WERI-Rb-1 (cell line): ENCODE results near the gene DNAH11.
A peak's percentile ranks its signal among the peaks of the same experiment; 100 is the strongest.

Source experiments
- DNase-seq: peaks from one replicate; pipeline ENCODE4 v3.0.0-alpha.2; 2020
- H3K27ac ChIP-seq: fragments of 250-450 bp; sonication (Bioruptor Pico); 2 replicates; pipeline ENCODE4 v1.5.1; 2020; ENCODE audit warnings: mild to moderate bottlenecking, moderate library complexity
- H3K27me3 ChIP-seq: fragments of 250-450 bp; sonication (Bioruptor Pico); 2 replicates; pipeline ENCODE4 v1.5.1; 2021; ENCODE audit warnings: mild to moderate bottlenecking, low read depth, moderate library complexity; ENCODE audit not compliant: insufficient read depth, severe bottlenecking
- H3K36me3 ChIP-seq: fragments of 250-450 bp; sonication (Bioruptor Pico); 2 replicates; pipeline ENCODE4 v1.5.1; 2020; ENCODE audit warnings: mild to moderate bottlenecking, moderate library complexity
- H3K4me3 ChIP-seq: 2 replicates; pipeline ENCODE4 v1.5.1; 2011; ENCODE audit warnings: low read depth, mild to moderate bottlenecking, control low read depth, low read length
- H3K9me3 ChIP-seq: fragments of 250-450 bp; sonication (Bioruptor Pico); 2 replicates; pipeline ENCODE4 v1.5.1; 2021; ENCODE audit warnings: mild to moderate bottlenecking, moderate library complexity; ENCODE audit not compliant: severe bottlenecking
- TF ChIP-seq, protein P1 (sequence below): IDR thresholded peaks from 2 replicates; pipeline ENCODE4 v1.5.1; 2011; ENCODE audit warnings: low read depth, mild to moderate bottlenecking, control low read depth, inconsistent platforms, low read length

The DNAH11 gene

GRCh38 chr7:21945454-21946221 is 402.8 kb downstream of the DNAH11 start, which contains the start of gene CDCA7L:
Gene CDCA7L (minus strand): TSS chr7:21945899. CDS start chr7:21945804, 95 bp downstream.
- H3K9me3 ChIP-seq, result no peaks in the 10 kb centered on the region
- DNase-seq, result peak; percentile 83

GRCh38 chr7:21946222-21946709 is 403.4 kb downstream of the DNAH11 start:
- no peaks in the 10 kb centered on the region for H3K36me3 ChIP-seq
- H3K27ac ChIP-seq, result peak overlapping the region; percentile 91
- no peak for DNase-seq
- TF ChIP-seq, protein P1, sequence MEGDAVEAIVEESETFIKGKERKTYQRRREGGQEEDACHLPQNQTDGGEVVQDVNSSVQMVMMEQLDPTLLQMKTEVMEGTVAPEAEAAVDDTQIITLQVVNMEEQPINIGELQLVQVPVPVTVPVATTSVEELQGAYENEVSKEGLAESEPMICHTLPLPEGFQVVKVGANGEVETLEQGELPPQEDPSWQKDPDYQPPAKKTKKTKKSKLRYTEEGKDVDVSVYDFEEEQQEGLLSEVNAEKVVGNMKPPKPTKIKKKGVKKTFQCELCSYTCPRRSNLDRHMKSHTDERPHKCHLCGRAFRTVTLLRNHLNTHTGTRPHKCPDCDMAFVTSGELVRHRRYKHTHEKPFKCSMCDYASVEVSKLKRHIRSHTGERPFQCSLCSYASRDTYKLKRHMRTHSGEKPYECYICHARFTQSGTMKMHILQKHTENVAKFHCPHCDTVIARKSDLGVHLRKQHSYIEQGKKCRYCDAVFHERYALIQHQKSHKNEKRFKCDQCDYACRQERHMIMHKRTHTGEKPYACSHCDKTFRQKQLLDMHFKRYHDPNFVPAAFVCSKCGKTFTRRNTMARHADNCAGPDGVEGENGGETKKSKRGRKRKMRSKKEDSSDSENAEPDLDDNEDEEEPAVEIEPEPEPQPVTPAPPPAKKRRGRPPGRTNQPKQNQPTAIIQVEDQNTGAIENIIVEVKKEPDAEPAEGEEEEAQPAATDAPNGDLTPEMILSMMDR, result no peak
- H3K9me3 ChIP-seq, result no peaks in the 10 kb centered on the region
- H3K4me3 ChIP-seq, result peak overlapping the region; percentile 78
- no peaks in the 10 kb centered on the region for H3K27me3 ChIP-seq

More at GRCh38 chr7:21945454-21946221, 402.8 kb downstream of the DNAH11 start, which contains the start of gene CDCA7L:
- peak within 1 kb of the TSS; percentile 91 for H3K27ac ChIP-seq
- H3K4me3 ChIP-seq, result peak within 1 kb of the TSS; percentile 78
- TF ChIP-seq, protein P1, result 0 out of 2 replicates have a peak, but pooled peaks have one; percentile 8
- H3K36me3 ChIP-seq, result no peaks in the 10 kb centered on the region
- H3K27me3 ChIP-seq, result no peaks in the 10 kb centered on the region

GRCh38 chr7:21947056-21947455 is 404.2 kb downstream of the DNAH11 start:
- Histone ChIP-seq H3K27ac (no peak overlapping the region), H3K9me3 (no peaks in the 10 kb centered on the region), H3K4me3 (no peak overlapping the region), H3K36me3 (no peaks in the 10 kb centered on the region), H3K27me3 (no peaks in the 10 kb centered on the region)
- no peak for DNase-seq
- TF ChIP-seq, protein P1, result no peak

GRCh38 chr7:21947946-21948345 is 405.1 kb downstream of the DNAH11 start:
- Histone ChIP-seq H3K4me3 (no peak overlapping the region), H3K27me3 (no peaks in the 10 kb centered on the region), H3K36me3 (no peaks in the 10 kb centered on the region), H3K27ac (no peak overlapping the region), H3K9me3 (no peaks in the 10 kb centered on the region)
- no peak for DNase-seq
- TF ChIP-seq, protein P1, result no peak

GRCh38 chr7:21948364-21948763 is 405.5 kb downstream of the DNAH11 start:
- Histone ChIP-seq H3K4me3 (no peak overlapping the region), H3K27ac (no peak overlapping the region), H3K36me3 (no peaks in the 10 kb centered on the region), H3K27me3 (no peaks in the 10 kb centered on the region), H3K9me3 (no peaks in the 10 kb centered on the region)
- TF ChIP-seq, protein P1, result no peak
- no peak for DNase-seq
